Inflammatory macrophage treated with lipopolysaccharide for 4 hours (primary cell): ENCODE data around the gene RASGRF2.

ENCODE experiments used
- DNase-seq: peaks from one replicate; pipeline ENCODE4 v3.0.0-alpha.2; 2020

RASGRF2 gene

GRCh38 chr5:80956272-80956671 lies 3.9 kb upstream of the RASGRF2 start:
- no peak for DNase-seq

DNA sequence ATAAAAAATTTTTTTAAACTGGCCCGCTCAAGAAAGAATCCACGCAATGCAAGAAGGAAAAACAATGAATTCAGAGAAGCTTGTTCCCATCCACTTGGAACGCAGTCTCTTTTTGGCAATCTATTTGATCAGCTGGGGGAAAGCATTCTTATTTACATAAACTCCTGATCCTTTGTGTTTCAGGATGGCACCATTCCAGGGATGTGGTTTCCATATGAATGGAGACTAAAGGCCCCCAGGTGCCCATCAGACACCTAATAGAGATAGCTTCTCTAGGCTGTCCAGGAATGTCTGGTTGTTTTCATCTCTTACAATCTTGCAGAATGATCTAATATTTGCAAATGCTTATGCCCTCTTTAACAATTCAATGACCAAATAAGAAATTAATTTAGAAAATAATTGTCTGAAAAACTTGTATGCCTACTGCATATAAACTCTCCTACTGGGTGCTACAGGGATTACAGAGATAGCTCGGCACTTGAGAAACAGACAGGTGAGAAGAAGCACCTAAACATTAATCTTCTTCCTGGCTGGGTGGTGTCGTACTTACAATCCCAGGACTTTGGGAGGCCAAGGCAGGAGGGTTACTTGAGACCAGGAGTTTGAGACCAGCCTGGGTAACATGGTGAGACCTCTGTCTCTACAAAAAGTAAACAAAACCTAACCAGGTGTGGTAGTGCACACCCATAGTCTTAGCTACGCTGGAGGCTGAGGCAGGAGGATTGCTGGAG lies 3.0 kb upstream of the RASGRF2 start:
- DNase-seq: no peak

GRCh38 chr5:80958616-80959015 lies 1.5 kb upstream of the RASGRF2 start:
- no peak for DNase-seq

- DNase-seq: no peak
Measured at GRCh38 chr5:80959138-80959537, 1.0 kb upstream of the RASGRF2 start.

- no peak for DNase-seq
Measured at GRCh38 chr5:80960531-80961375, 590 bp downstream of the RASGRF2 start.

GRCh38 chr5:80961376-80962281 lies 1.5 kb downstream of the RASGRF2 start:
- DNase-seq: no peak

- DNase-seq: no peak
Measured at GRCh38 chr5:80962630-80963520, 2.7 kb downstream of the RASGRF2 start.

GRCh38 chr5:80963521-80963895 lies 3.3 kb downstream of the RASGRF2 start:
- DNase-seq: no peak

GRCh38 chr5:80963966-80964481 lies 3.9 kb downstream of the RASGRF2 start:
- no peak for DNase-seq

DNA sequence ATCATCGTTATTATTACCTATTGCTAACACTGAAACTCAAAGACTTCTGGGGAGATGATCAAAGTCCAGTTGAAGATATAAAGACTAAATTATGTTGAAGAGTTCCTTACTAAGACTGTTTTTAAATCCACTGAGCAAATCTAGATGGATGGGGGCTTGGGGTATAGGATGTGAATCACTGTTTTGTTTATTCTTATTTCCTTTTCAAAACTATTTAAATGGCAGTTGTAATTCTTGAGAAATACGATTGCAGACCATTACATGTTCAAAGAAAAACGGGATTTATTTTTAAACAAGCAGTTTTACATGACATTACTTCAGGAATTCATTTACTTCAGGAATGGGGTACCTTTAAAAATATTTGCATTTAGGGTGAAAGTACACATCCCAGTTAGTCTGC lies 4.3 kb downstream of the RASGRF2 start:
- DNase-seq: no peak

- DNase-seq: no peak
Measured at GRCh38 chr5:80964919-80965318, 4.8 kb downstream of the RASGRF2 start.

DNA sequence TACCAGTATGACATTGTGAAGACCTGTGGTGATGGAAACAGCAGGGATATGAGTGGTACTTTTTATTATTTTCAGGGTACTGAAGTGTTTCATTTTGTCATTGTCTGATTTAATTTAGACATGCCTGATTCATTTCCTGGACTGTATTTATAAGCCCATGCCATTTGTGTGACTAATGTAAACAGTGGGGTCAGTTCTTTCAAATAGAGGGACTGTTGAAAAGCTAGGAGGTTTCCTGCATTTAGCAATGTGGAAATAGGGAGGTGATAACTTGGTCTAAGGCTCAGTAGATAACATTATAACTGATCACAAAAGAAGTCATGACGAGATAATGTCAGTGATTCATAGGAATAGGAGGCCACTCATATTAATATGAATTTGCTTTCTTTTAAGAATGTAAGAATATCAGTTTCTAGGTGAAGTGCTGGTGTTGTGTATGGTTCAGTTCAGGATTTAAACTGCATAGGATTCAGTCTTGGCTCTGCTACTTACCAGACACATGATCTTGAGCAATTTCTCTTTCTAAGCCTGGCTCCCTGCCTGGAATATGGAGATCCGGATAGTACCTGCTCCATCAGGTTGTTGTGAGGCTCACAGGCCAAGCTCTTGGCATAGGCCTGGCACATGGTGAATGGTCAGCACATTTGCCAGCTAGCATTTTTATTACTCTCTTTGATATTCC lies 7.5 kb downstream of the RASGRF2 start:
- no peak for DNase-seq

DNA sequence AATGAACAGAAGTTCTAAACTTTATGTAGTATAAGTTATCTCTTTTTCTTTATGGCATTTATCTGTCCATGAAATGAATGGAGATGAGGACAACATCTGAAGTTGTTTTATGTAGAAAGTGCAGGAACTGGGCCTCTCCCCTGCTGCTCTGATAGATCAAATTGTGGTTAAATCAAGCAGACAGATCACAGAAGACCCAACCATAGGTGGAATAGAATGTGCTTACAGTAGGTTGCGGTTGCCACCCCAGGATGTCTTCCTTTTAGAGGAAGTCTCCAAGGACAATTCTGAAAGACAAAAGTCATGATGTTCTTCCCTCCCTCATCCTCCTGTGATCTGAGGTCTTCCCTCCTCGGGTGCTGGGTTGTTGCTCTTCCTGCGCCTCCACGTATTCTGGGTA lies 12.9 kb downstream of the RASGRF2 start:
- no peak for DNase-seq

GRCh38 chr5:80975065-80975464 lies 14.9 kb downstream of the RASGRF2 start:
- DNase-seq: no peak

- DNase-seq: no peak
Measured at GRCh38 chr5:80976985-80977384, 16.8 kb downstream of the RASGRF2 start.

GRCh38 chr5:80977764-80978163 lies 17.6 kb downstream of the RASGRF2 start:
- no peak for DNase-seq

- peak; percentile 36 for DNase-seq
Measured at GRCh38 chr5:80978772-80979317, 18.7 kb downstream of the RASGRF2 start.

- no peak for DNase-seq
Measured at GRCh38 chr5:80982093-80982492, 21.9 kb downstream of the RASGRF2 start.

DNA sequence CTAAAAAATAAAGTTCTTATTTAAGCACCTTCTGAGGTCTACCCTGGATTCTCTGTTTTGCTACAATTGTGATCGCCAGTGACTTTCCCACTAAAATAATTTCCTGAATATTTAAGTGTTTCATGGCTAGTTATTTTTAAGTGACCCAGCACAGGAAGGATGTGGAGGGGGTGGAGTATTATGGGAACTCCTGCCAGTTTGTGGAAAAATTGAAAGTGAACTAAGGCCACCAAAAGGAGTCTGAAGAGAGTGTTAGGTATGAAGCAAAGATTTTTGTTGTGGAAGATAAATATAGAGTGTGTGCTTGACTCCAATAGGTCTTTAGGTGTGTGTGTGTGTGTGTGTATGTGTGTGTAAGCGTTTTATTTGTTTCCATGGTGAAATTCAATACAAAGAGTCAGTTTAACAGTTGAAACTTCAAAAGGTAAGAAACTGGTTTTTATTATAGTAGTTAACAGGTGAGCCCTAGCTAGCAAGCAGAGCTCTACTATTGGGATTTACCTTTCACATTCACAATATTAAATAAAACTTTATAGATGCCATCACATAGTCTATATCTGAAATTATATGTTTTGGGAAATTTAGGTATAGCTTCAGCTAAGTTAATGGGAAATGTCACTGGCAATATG lies 25.6 kb downstream of the RASGRF2 start:
- no peak for DNase-seq

DNA sequence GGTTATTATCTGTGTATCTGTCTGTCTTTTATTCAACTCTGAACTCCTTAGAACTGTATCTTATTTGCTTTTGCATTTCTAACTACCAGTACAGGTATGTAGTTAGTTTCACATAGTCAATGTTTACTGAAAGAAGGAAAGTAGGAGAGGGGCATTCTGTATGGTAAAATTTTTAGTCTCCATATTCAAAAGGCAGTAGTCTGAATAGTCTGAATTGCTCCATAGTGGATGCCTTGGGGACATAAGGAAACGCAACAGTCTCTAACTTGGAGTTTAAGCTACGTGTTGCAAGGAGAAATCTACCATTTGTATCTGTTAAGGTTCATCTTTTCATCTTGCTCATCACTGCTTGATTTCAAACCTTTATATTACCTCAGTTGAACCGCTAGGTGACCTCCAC lies 26.2 kb downstream of the RASGRF2 start:
- DNase-seq: no peak
